Liver (tissue), 3 donors: ENCODE measurements around the gene PGC.

Experiments
- EGR1 ChIP-seq, 2 donors: IDR thresholded peaks; 2 replicates each; pipeline ENCODE4 v1.6.1; 2016 to 2018; ENCODE audit warnings: antibody characterized with exemption in 2 of 2, low read depth in 2 of 2
- JUND ChIP-seq, 2 donors: IDR thresholded peaks; 2 replicates each; pipeline ENCODE4 v1.6.1; 2016; ENCODE audit warnings: antibody characterized with exemption in 2 of 2
- SP1 ChIP-seq: IDR thresholded peaks from 2 replicates; pipeline ENCODE4 v1.6.1; 2018; ENCODE audit warnings: antibody characterized with exemption, mild to moderate bottlenecking
- TAF1 ChIP-seq: conservative IDR thresholded peaks from 2 replicates; pipeline ENCODE4 v1.6.1; 2016; ENCODE audit warnings: antibody characterized with exemption, mild to moderate bottlenecking
- TF ChIP-seq, protein P1 (sequence below): fragments of 150-350 bp; IDR thresholded peaks from 2 replicates; pipeline ENCODE4 v1.5.1; 2017; ENCODE audit warnings: improper control_type of control experiment, low read depth, low read length; ENCODE audit not compliant: missing input control
- donor health status: healthy.
- donor health status: healthy.

DNA sequence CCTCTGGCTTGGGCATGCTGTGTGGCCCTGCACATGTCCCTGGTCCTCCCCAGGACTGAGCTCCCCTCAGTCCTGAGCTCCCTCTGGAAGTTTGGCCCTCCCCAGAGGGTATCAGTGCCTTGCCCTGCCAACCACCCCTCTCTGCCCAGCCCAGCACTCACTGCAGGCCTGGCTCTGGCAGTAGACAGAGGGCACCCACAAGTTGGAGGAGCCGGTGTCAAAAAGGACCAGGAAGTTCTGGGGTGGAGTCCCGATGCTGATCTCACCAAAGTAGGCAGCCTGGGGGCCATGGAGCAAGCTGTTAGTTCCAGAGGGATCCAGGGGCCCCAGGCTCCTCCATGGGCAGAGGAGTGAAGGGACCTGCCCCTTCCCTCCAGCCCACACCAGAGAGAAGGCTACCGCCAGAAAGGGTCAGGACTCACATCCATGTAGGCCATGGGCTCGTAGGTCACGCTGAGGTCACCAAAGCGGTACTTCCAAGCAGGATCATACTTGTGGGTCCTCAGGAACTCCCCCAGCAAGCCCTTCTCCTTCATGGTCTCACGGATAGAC is 2.9 kb downstream of the PGC start:
- TF ChIP-seq JUND (IDR thresholded peaks at IDR 0.05) (no peak), EGR1 (IDR thresholded peaks at IDR 0.05; ENCODE audit: low read depth in 2 of 2) (no peak), SP1 (no peak), TAF1 (no peak)
- TF ChIP-seq, protein P1, sequence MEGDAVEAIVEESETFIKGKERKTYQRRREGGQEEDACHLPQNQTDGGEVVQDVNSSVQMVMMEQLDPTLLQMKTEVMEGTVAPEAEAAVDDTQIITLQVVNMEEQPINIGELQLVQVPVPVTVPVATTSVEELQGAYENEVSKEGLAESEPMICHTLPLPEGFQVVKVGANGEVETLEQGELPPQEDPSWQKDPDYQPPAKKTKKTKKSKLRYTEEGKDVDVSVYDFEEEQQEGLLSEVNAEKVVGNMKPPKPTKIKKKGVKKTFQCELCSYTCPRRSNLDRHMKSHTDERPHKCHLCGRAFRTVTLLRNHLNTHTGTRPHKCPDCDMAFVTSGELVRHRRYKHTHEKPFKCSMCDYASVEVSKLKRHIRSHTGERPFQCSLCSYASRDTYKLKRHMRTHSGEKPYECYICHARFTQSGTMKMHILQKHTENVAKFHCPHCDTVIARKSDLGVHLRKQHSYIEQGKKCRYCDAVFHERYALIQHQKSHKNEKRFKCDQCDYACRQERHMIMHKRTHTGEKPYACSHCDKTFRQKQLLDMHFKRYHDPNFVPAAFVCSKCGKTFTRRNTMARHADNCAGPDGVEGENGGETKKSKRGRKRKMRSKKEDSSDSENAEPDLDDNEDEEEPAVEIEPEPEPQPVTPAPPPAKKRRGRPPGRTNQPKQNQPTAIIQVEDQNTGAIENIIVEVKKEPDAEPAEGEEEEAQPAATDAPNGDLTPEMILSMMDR: no peak
